Measurements from ENCODE around the gene AUTS2.

The AUTS2 gene

GRCh38 chr7:70018700-70019099 is 420.4 kb downstream of the AUTS2 start:
- no peak for DNase-seq (ENCODE audit: low spot score)

DNA sequence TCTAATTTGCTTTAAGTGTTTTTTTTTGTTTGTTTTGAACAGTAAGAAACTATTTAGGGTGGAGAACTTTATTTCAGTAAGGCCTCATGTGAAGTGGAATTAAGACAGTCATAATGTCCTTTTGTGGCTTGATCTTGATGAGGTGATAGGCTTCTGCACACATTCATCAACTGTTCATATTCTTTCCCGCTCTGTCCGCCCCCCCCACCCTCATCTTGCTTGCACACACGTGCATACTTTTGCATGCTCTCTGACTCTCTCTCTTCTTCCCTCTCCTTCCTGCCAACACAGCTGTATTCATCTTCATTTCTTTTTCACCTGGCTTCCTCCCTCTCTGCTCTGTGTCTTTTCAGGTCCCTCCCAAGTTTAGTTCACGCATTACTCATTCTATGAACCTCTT is 429.6 kb downstream of the AUTS2 start:
- DNase-seq (ENCODE audit: low spot score) (no peak), FAIRE-seq (no peak)

More at GRCh38 chr7:70018700-70019099, 420.4 kb downstream of the AUTS2 start:
- FAIRE-seq = no peak

GRCh38 chr7:70028620-70029019 is 430.3 kb downstream of the AUTS2 start:
- FAIRE-seq (no peak), DNase-seq (ENCODE audit: low spot score) (no peak)

DNA sequence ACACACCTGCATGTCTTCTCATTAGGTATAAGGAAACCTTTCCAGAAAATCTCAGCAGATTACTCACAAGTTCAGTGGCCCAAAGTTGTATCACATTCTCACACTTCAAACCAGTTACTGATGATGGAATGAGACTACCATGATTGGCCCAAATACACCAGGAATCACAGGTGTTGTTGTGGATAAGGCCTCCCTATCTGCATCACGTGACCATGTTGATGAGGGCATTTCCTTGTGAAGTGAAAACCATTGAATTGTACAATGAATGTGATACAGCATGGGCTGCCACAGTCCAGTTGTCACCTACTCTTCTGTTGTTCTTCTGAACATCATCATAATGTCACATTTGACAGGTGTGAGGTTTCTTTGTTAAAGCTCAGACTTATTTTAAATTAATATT is 431.7 kb downstream of the AUTS2 start:
- FAIRE-seq (no peak), DNase-seq (ENCODE audit: low spot score) (no peak)

DNA sequence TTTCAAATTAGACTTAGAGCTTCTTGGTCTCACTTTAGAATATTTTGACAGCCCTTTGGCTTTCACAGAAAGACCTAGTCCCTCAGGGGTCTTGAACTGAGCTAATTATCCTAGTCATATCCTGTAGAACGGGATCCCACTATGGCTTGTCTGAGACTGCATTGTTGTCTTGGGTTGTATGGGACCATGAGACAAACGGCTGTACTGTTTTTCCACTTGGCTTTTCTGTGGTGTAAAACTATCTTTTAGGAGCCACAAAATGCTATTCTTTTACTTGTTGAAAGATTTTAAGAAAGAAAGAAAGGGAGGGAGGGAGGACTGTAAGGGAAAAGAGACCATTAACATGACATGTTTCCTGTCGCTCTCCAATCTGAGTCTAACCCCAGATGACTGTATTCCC is 432.5 kb downstream of the AUTS2 start:
- FAIRE-seq (no peak), DNase-seq (ENCODE audit: low spot score) (no peak)

DNA sequence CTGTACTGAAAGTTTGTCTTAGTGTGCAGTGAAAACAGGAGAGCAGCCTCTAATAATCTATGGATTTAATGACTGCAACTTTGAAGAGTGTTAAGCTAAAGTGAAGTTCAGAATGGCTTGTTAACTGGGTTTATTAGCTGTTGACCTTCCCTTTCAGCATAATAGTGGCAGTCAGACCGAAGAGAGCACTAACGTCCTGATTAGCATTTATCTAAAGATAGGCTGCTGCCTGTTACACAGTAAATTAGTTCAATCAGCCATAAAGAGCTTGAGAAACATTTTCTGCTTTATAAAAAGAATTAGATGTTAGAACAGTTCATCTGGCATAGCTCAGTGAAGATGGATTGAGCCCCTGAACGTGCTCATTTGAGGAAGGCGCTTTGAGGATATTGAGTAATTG is 433.0 kb downstream of the AUTS2 start:
- FAIRE-seq = no peak

GRCh38 chr7:70032649-70033048 is 434.4 kb downstream of the AUTS2 start:
- no peak for DNase-seq (ENCODE audit: low spot score)
- no peak for FAIRE-seq

More for the DNA sequence above, 433.0 kb downstream of the AUTS2 start:
- DNase-seq (ENCODE audit: low spot score) = no peak

DNA sequence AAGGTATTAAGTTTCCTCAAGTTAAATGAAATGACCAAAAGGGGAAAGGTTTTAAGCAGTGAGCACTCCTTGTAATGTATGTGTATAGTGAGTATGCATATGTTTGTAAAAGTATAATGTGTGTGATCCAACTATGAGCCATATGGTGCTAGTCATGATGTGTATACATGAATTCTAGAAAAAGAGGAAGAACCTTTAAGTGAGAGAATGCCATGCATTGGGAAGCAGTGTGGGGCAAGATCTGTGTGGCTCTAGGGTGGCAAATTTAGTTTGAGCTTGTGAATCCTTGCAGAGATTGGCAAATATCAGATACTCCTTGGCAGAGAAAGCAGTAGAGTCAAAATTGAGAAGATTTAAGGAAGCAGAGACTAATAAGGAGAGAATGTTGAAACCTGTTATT is 435.0 kb downstream of the AUTS2 start:
- no peak for FAIRE-seq

GRCh38 chr7:70034999-70035398 is 436.7 kb downstream of the AUTS2 start:
- FAIRE-seq (no peak), DNase-seq (ENCODE audit: low spot score) (no peak)

More for the DNA sequence above, 435.0 kb downstream of the AUTS2 start:
- DNase-seq (ENCODE audit: low spot score) = no peak

GRCh38 chr7:70035519-70035918 is 437.2 kb downstream of the AUTS2 start:
- FAIRE-seq = no peak
- DNase-seq (ENCODE audit: low spot score) = no peak

- no peak for FAIRE-seq
- no peak for DNase-seq (ENCODE audit: low spot score)
Observed at GRCh38 chr7:70035955-70036354, 437.7 kb downstream of the AUTS2 start.

DNA sequence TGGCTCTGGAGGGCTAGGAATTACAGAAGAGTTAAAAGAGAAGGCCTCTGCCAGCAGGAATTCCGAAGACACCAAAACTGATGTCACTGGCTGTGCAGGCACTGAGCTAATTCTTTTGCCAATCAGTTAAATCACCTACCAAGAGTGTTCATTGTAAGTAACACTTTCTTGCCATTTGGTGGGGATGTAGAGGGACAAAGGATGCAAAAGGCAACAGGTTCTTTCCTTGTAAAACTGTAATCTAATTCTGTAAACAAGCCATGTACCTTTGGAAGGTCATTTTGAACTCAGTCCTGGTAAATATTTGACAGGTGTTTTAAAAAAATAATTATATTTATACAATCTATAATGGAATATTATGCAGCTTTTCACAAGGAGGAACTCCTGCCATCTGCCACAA is 438.4 kb downstream of the AUTS2 start:
- FAIRE-seq (no peak), DNase-seq (ENCODE audit: low spot score) (no peak)

- DNase-seq (ENCODE audit: low spot score) (no peak), FAIRE-seq (no peak)
Observed at GRCh38 chr7:70037171-70037933, 439.1 kb downstream of the AUTS2 start.

- FAIRE-seq = no peak
- no peak for DNase-seq (ENCODE audit: low spot score)
Observed at GRCh38 chr7:70040051-70040450, 441.8 kb downstream of the AUTS2 start.

DNA sequence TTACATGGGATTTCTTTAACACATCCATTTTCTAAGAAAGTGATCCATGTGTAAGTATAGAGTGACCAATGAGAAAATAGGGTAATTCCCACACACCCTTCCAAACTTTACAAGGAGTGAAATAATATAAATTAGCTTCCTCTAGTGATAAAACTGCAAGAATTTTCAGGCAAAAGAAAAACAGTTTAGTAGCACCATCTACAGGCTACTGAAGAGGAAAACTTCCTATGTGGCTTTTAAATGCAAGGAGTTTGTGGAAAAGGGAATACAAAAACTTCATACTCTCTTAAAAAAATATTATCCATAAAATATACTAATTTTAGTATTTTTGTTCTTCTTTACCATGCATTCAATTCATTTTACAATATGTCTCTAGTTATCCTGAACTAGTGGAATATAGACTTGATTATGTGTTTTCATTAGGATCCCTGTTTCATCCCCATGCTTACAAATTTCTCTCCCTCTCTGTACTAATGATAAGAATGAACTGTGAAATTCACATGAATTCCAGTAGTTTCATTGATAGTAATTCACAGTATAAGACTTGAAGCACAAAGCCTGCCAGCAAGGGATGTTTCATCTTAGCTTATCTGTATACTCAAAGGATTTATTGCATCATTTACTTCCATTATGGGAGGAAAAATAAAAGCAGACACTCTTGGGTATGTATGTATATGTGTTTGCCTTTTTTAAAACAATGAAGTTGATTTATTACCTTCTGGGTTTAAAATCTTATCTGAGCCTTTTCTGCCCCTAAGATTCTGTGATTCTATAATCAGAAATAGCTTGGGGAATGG is 442.9 kb downstream of the AUTS2 start:
- FAIRE-seq = no peak
- no peak for DNase-seq (ENCODE audit: low spot score)

DNA sequence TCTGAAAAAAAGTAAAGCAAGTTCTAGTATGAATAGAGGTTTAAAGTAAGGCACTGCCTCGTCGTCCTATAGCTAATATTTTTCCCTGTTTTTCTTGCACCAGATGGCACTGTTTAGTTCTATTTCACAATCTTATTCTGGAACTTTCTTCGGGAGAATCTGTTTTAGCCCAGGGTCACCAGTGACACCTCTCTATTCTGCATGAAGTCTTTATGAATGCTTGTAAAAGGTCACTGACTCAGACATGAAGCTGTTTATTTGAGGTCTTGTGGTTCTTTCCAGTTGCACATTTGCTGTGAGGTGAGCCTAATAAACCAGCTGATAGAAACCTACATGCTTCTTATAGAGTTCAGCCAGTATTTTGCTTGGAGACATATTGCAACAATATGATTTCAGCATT is 444.3 kb downstream of the AUTS2 start:
- DNase-seq (ENCODE audit: low spot score) (no peak), FAIRE-seq (no peak)

GRCh38 chr7:70043015-70043538 is 444.8 kb downstream of the AUTS2 start:
- FAIRE-seq (no peak), DNase-seq (ENCODE audit: low spot score) (no peak)

- DNase-seq (ENCODE audit: low spot score) = no peak
- no peak for FAIRE-seq
Observed at GRCh38 chr7:70044064-70044463, 445.8 kb downstream of the AUTS2 start.

- DNase-seq (ENCODE audit: low spot score) (no peak), FAIRE-seq (no peak)
Observed at GRCh38 chr7:70044525-70044924, 446.2 kb downstream of the AUTS2 start.

GRCh38 chr7:70044981-70045380 is 446.7 kb downstream of the AUTS2 start:
- DNase-seq (ENCODE audit: low spot score) (no peak), FAIRE-seq (no peak)

- FAIRE-seq = no peak
- DNase-seq (ENCODE audit: low spot score) = no peak
Observed at GRCh38 chr7:70047384-70047783, 449.1 kb downstream of the AUTS2 start.

DNA sequence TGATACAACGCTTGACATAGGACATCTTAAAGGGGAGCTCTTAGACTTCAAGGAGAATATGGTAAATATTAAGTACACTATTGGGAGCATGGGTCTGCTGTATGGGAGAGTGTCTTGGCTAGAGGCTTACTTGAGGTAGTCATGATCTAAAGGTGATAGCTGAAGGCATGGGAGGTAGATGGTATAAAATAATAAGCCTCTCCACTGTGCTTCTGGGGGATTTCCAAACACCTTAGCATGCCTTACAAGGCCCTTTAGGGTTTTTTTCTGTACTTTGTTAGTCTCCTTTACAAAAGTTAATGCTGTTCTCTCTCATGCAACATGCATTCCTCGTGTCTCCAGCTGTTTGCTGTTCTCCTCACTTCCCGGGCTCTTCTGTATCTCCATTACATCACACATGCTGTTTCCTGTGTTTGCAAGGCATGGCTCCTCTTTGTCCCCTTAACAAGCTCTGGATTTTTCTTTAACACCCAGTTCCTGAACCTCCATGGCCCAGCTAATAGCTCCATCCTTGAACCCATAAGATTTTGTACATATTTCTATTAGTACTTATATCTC is 449.7 kb downstream of the AUTS2 start:
- no peak for DNase-seq (ENCODE audit: low spot score)
- FAIRE-seq = no peak
